ENCODE data around the gene MEIS3.

DNA sequence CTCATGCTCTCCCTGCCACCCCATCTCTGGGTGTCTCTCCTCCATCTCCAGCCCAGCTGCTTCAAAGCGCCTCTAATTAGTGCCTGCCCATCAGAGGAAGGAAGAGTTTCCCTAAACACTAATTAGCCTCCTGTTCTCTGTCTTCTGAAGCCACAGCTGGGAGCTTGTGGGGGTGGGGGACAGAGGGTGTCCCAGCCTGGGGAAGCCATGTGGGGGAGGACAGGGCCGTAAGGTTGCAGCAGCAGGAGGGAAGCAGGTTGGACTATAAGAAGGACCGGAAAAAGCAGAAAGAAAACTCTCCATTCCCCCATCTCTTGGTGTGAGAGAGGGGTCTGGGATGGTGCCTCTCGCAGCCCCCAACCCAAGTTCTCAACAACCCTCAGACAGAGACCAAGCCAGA is 26.2 kb upstream of the MEIS3 start:
- TF ChIP-seq, protein P1, sequence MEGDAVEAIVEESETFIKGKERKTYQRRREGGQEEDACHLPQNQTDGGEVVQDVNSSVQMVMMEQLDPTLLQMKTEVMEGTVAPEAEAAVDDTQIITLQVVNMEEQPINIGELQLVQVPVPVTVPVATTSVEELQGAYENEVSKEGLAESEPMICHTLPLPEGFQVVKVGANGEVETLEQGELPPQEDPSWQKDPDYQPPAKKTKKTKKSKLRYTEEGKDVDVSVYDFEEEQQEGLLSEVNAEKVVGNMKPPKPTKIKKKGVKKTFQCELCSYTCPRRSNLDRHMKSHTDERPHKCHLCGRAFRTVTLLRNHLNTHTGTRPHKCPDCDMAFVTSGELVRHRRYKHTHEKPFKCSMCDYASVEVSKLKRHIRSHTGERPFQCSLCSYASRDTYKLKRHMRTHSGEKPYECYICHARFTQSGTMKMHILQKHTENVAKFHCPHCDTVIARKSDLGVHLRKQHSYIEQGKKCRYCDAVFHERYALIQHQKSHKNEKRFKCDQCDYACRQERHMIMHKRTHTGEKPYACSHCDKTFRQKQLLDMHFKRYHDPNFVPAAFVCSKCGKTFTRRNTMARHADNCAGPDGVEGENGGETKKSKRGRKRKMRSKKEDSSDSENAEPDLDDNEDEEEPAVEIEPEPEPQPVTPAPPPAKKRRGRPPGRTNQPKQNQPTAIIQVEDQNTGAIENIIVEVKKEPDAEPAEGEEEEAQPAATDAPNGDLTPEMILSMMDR (IDR thresholded peaks at IDR 0.05), result no peak
- TF ChIP-seq HDAC2 (IDR thresholded peaks at IDR 0.05) (no peak), POLR2A (IDR thresholded peaks at IDR 0.05; ENCODE audit: low read length) (no peak), HOXA7 (CRISPR knock-in tag; IDR thresholded peaks at IDR 0.05) (no peak), SREBF2 (IDR thresholded peaks at IDR 0.05) (no peak)
- TF ChIP-seq, protein P2, sequence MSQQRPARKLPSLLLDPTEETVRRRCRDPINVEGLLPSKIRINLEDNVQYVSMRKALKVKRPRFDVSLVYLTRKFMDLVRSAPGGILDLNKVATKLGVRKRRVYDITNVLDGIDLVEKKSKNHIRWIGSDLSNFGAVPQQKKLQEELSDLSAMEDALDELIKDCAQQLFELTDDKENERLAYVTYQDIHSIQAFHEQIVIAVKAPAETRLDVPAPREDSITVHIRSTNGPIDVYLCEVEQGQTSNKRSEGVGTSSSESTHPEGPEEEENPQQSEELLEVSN (IDR thresholded peaks at IDR 0.05; ENCODE audit: borderline replicate concordance, low read depth), result no peak
